Measurements from ENCODE around the gene ACTG1. TPM values are rescaled to one million over a fixed set of nuclear protein-coding genes. Genes with fewer than 3 reads are reported as not detected.

The ACTG1 gene
- total RNA-seq, 2 experiments from 2014 or later: 2,707 to 2,894 TPM

DNA sequence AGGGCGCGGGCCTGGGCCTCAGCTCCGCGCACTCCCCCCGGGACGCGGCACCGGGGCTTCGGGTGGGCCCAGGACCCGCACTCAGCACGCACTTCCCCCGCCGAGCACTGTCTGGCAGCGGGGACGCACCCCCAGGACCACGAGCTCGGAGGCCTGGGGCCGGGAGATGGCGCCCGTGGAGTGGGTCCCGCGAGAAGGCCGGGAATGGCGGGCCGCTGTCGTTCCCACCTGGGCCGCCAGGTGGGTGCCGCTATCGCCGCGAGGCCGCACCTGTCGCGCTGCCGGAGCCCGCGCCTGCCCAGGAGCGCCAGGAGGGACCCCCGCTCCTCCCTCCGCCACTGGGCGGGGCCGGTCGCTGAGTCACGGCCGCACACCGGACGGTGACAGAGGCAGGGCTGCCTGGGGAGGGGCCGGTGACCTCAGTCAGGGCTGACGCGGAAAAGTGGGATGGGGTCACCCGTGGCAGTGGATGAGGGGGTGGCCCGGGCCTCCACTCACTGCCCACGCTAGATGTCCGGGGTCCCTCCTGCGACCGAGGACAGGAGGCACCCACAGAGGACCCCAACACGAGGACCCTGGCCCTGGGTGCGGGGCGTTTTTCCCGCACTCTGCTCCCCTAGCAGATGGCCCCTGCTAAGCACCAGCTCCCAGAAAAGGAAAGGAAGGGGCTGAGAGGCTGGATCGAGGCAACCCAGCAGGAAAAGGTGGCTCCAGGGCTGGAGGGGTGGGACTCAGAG, 6.9 kb upstream of the ACTG1 start:
- ChIA-PET POLR2A (interaction anchor here (0.6 to 2.2 kb wide), 4 partner anchors 10 to 78 kb away, joined by 3 to 15 read pairs (median 4); partner anchors contain the start of gene FAAP100), CTCF (ENCODE audit: unreplicated experiment) (interaction anchor here (0.6 to 2.3 kb wide), 2 partner anchors 82 to 219 kb away, joined by 3 to 9 read pairs; no protein-coding TSS in a partner anchor)
- peak overlapping the region; percentile 80 for H3K4me2 ChIP-seq (ENCODE audit: low read length)
- H4K20me1 ChIP-seq (ENCODE audit: insufficient read depth, low read length): no peaks in the 10 kb centered on the region
- H3K27ac ChIP-seq (ENCODE audit: low read depth, low read length, poor library complexity, severe bottlenecking): peak overlapping the region; percentile 89
- peak overlapping the region; percentile 90 for H3K4me3 ChIP-seq (ENCODE audit: low read depth, low read length, poor library complexity, severe bottlenecking)
- peak overlapping the region; percentile 72 for H2AFZ ChIP-seq (ENCODE audit: low read length)
- H3K9me2 ChIP-seq (ENCODE audit: insufficient read depth, low read length): no peaks in the 10 kb centered on the region
- intact Hi-C loops (cut with micrococcal nuclease; ENCODE audit: unreplicated experiment): loop anchor here (1.0 to 10.0 kb wide), 4 partner anchors 82 to 353 kb away; partner anchors contain the start of genes ARHGDIA, ARL16, BAHCC1 and HGS
- peaks cover 18% of the 10 kb centered on the region; the same call in 1 of the 2 replicates for H3K79me2 ChIP-seq (ENCODE audit: insufficient read depth, low read depth, low read length)
- H3K36me3 ChIP-seq (ENCODE audit: insufficient read depth, low read length): no peaks in the 10 kb centered on the region
- peaks cover 55% of the 10 kb centered on the region for H3K4me1 ChIP-seq (ENCODE audit: insufficient read depth, low read length, poor library complexity, severe bottlenecking)
- no peak for TF ChIP-seq EZH2phosphoT487 (IDR thresholded peaks at IDR 0.05; ENCODE audit: borderline replicate concordance, low read depth, low read length)
- TF ChIP-seq, protein P1, sequence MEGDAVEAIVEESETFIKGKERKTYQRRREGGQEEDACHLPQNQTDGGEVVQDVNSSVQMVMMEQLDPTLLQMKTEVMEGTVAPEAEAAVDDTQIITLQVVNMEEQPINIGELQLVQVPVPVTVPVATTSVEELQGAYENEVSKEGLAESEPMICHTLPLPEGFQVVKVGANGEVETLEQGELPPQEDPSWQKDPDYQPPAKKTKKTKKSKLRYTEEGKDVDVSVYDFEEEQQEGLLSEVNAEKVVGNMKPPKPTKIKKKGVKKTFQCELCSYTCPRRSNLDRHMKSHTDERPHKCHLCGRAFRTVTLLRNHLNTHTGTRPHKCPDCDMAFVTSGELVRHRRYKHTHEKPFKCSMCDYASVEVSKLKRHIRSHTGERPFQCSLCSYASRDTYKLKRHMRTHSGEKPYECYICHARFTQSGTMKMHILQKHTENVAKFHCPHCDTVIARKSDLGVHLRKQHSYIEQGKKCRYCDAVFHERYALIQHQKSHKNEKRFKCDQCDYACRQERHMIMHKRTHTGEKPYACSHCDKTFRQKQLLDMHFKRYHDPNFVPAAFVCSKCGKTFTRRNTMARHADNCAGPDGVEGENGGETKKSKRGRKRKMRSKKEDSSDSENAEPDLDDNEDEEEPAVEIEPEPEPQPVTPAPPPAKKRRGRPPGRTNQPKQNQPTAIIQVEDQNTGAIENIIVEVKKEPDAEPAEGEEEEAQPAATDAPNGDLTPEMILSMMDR (conservative IDR thresholded peaks at IDR 0.05; ENCODE audit: low read length): peak; percentile 77
- peak; percentile 78 for DNase-seq (ENCODE audit: low spot score)
- no TSS peak for BruUV-seq (replicated peaks)
- H3K9me3 ChIP-seq (ENCODE audit: low read length): no peaks in the 10 kb centered on the region

DNA sequence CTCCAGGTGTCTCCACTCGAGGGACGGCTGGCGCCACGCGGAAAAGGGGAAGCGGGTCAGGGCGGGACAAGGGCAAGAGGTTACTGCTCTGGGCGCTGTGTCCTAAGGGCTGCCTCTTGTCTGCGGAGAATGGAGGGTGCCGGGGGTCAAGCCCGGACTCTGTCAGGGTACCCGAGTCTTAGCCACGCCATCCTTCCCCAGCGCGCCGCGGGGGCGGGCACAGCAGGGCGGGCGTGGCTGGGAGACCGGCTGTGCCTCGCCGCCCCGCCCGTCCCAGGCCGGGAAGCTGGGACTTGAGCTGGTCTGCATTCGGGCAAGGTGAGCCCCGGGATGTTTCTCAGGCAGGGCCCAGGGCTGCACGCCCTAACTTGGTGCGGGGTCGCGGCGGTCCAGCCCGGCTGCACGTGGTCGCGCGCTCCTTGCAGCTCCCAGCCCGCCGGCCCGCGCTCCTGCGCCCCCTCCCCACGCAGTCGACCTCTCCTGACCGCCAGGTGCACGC, 6.2 kb upstream of the ACTG1 start:
- Histone ChIP-seq H3K4me1 (ENCODE audit: insufficient read depth, low read length, poor library complexity, severe bottlenecking) (peaks cover 60% of the 10 kb centered on the region), H3K9me3 (ENCODE audit: low read length) (no peaks in the 10 kb centered on the region), H3K9me2 (ENCODE audit: insufficient read depth, low read length) (no peaks in the 10 kb centered on the region), H3K4me2 (ENCODE audit: low read length) (peak overlapping the region; percentile 80), H3K36me3 (ENCODE audit: insufficient read depth, low read length) (no peaks in the 10 kb centered on the region), H3K79me2 (ENCODE audit: insufficient read depth, low read depth, low read length) (peaks cover 18% of the 10 kb centered on the region; the same call in 1 of the 2 replicates), H2AFZ (ENCODE audit: low read length) (peak overlapping the region; percentile 72), H4K20me1 (ENCODE audit: insufficient read depth, low read length) (no peaks in the 10 kb centered on the region), H3K4me3 (ENCODE audit: low read depth, low read length, poor library complexity, severe bottlenecking) (peak overlapping the region; percentile 90), H3K27ac (ENCODE audit: low read depth, low read length, poor library complexity, severe bottlenecking) (peak overlapping the region; percentile 89)
- DNase-seq (ENCODE audit: low spot score): peak; percentile 63
- CTCF ChIA-PET (ENCODE audit: unreplicated experiment): interaction anchor here (2.3 kb wide), 1 partner anchor 82 kb away, joined by 9 read pairs; no protein-coding TSS in a partner anchor
- BruUV-seq (replicated peaks): no TSS peak
- intact Hi-C loops (cut with micrococcal nuclease; ENCODE audit: unreplicated experiment): loop anchor here (1.0 to 10.0 kb wide), 4 partner anchors 82 to 353 kb away; partner anchors contain the start of genes ARHGDIA, ARL16, BAHCC1 and HGS
- TF ChIP-seq, protein P1 (conservative IDR thresholded peaks at IDR 0.05; ENCODE audit: low read length): no peak
- TF ChIP-seq EZH2phosphoT487 (IDR thresholded peaks at IDR 0.05; ENCODE audit: borderline replicate concordance, low read depth, low read length): no peak
- POLR2A ChIA-PET: interaction anchor here (0.6 to 2.2 kb wide), 8 partner anchors 10 to 224 kb away, joined by 3 to 15 read pairs (median 4); partner anchors contain the start of genes ARL16, BAHCC1, FAAP100 and HGS
